IMR-90 (cell line): Measurements from ENCODE around the gene FOXF1. TPM values are rescaled to one million over a fixed set of nuclear protein-coding genes. Genes with fewer than 3 reads are reported as not detected.
A peak's percentile ranks its signal among the peaks of the same experiment; 100 is the strongest.

Experiments
- ATAC-seq: fragments of 200-7000 bp; cut with Tn5 transposase; 2 replicates; pipeline ENCODE4 v1.9.1; 2020; ENCODE audit warnings: low read depth, mild to moderate bottlenecking, moderate library complexity
- BruUV-seq: library from RNA; stranded (reverse); fragments of 400-500 nt; replicated peaks from 2 replicates; lab custom pipeline; 2021; lab: Mats Ljungman, UMichigan
- CTCF ChIA-PET: fragments of 300-600 bp; formaldehyde crosslinking; extraction: SDS; loops from one replicate; lab custom pipeline; 2021; ENCODE audit warnings: antibody characterized with exemption; lab: Yijun Ruan, JAX
- POLR2A ChIA-PET: fragments of 300-600 bp; sonication (Branson Sonifier 250); formaldehyde crosslinking; loops from one replicate; lab custom pipeline; 2022; ENCODE audit warnings: antibody characterized with exemption; ENCODE audit not compliant: unreplicated experiment; lab: Charles Lee
- DNase-seq: peaks from one replicate; pipeline ENCODE4 v3.0.0; 2013
- H2AFZ ChIP-seq: replicated peaks from 2 replicates; pipeline ENCODE3; 2013; ENCODE audit warnings: low read length, mild to moderate bottlenecking; ENCODE audit not compliant: poor library complexity
- H2AK5ac ChIP-seq: 2 replicates; pipeline ENCODE4 v1.6.1; 2013; ENCODE audit warnings: low read depth, low read length, inconsistent platforms
- H2AK9ac ChIP-seq: replicated peaks from 2 replicates; pipeline ENCODE3; 2013; ENCODE audit warnings: mild to moderate bottlenecking, low read depth, low read length, moderate library complexity; ENCODE audit not compliant: poor library complexity
- H2BK120ac ChIP-seq: 2 replicates; pipeline ENCODE4 v1.6.1; 2013; ENCODE audit warnings: low read depth, low read length, inconsistent platforms
- H2BK15ac ChIP-seq: 3 replicates; pipeline ENCODE4 v1.6.1; 2013; ENCODE audit warnings: low read depth, low read length, inconsistent platforms
- H2BK20ac ChIP-seq: 2 replicates; pipeline ENCODE4 v1.6.1; 2013; ENCODE audit warnings: low read depth, mild to moderate bottlenecking, inconsistent platforms, low read length, moderate library complexity
- H2BK5ac ChIP-seq: 2 replicates; pipeline ENCODE4 v1.6.1; 2013; ENCODE audit warnings: mild to moderate bottlenecking, low read depth, low read length, inconsistent platforms; ENCODE audit not compliant: poor library complexity, severe bottlenecking
- H3K14ac ChIP-seq: replicated peaks from 2 replicates; pipeline ENCODE4 v1.6.1; 2013; ENCODE audit warnings: low read depth, low read length, inconsistent platforms
- H3K18ac ChIP-seq: 2 replicates; pipeline ENCODE4 v1.6.1; 2013; ENCODE audit warnings: low read depth, low read length, control low read depth
- H3K23ac ChIP-seq: 2 replicates; pipeline ENCODE4 v1.6.1; 2013; ENCODE audit warnings: low read depth, low read length, inconsistent platforms
- H3K27ac ChIP-seq: 2 replicates; pipeline ENCODE4 v1.5.1; 2013; ENCODE audit warnings: mild to moderate bottlenecking, control low read depth, low read length; ENCODE audit not compliant: insufficient read depth
- H3K27me3 ChIP-seq: 2 replicates; pipeline ENCODE4 v1.6.1; 2013; ENCODE audit warnings: low read length; ENCODE audit not compliant: control insufficient read depth, insufficient read depth
- H3K36me3 ChIP-seq: 2 replicates; pipeline ENCODE4 v1.6.1; 2013; ENCODE audit warnings: low read length, mixed read lengths; ENCODE audit not compliant: control insufficient read depth, insufficient read depth
- H3K4ac ChIP-seq: 2 replicates; pipeline ENCODE4 v1.6.1; 2013; ENCODE audit warnings: low read depth, low read length, inconsistent platforms
- H3K4me1 ChIP-seq: 2 replicates; pipeline ENCODE4 v1.6.1; 2013; ENCODE audit warnings: low read length, mixed read lengths; ENCODE audit not compliant: control insufficient read depth, insufficient read depth
- H3K4me2 ChIP-seq: 2 replicates; pipeline ENCODE4 v1.6.1; 2013; ENCODE audit warnings: low read depth, mild to moderate bottlenecking, control low read depth, low read length, moderate library complexity
- H3K4me3 ChIP-seq: 2 replicates; pipeline ENCODE4 v1.5.1; 2013; ENCODE audit warnings: low read depth, mild to moderate bottlenecking, control low read depth, low read length, moderate library complexity; ENCODE audit not compliant: insufficient read depth
- H3K56ac ChIP-seq: 2 replicates; pipeline ENCODE4 v1.6.1; 2013; ENCODE audit warnings: low read length, inconsistent platforms; ENCODE audit not compliant: insufficient read depth; ENCODE audit errors: extremely low read depth
- H3K79me1 ChIP-seq, 2 experiments: 2 replicates each; pipeline ENCODE4 v1.6.1; 2013; ENCODE audit warnings: low read length in 2 of 2, inconsistent platforms in 1 of 2, low read depth in 1 of 2
- H3K9ac ChIP-seq: 2 replicates; pipeline ENCODE4 v1.6.1; 2013; ENCODE audit warnings: low read depth, low read length, control low read depth
- H3K9me1 ChIP-seq: 2 replicates; pipeline ENCODE4 v1.6.1; 2013; ENCODE audit warnings: low read length, inconsistent platforms; ENCODE audit not compliant: insufficient read depth
- H3K9me3 ChIP-seq: 2 replicates; pipeline ENCODE4 v1.6.1; 2013; ENCODE audit warnings: low read length; ENCODE audit not compliant: control insufficient read depth, insufficient read depth
- H4K20me1 ChIP-seq: 2 replicates; pipeline ENCODE4 v1.6.1; 2013; ENCODE audit warnings: low read length, inconsistent platforms; ENCODE audit not compliant: insufficient read depth
- H4K5ac ChIP-seq: 2 replicates; pipeline ENCODE4 v1.6.1; 2013; ENCODE audit warnings: mild to moderate bottlenecking, low read depth, low read length, control low read depth
- H4K8ac ChIP-seq, 2 experiments: 2 replicates each; pipeline ENCODE4 v1.6.1; 2013; ENCODE audit warnings: low read depth in 2 of 2, low read length in 2 of 2, control low read depth in 1 of 2, inconsistent platforms in 1 of 2
- H4K91ac ChIP-seq: 2 replicates; pipeline ENCODE4 v1.6.1; 2013; ENCODE audit warnings: low read depth, low read length, inconsistent platforms; ENCODE audit not compliant: insufficient read depth
- CHD1 ChIP-seq: IDR thresholded peaks from 2 replicates; pipeline ENCODE4 v1.6.1; 2012; ENCODE audit warnings: low read depth, low read length, improper control_type of control experiment
- POLR2A ChIP-seq: IDR thresholded peaks from 2 replicates; pipeline ENCODE4 v1.6.1; 2012; ENCODE audit warnings: mild to moderate bottlenecking, low read depth, low read length
- WGBS, 2 experiments: methylation state at CpG; one replicate each; pipeline versions ENCODE4 v1.1.5 to v1.1.7; 2013; ENCODE audit warnings: missing lambda C conversion rate in 2 of 2; ENCODE audit not compliant: insufficient read length in 1 of 2; ENCODE audit errors: extremely low coverage in 2 of 2; 5-methylcytosine and 5-hydroxymethylcytosine counted together
- dilution Hi-C: fragments of 300-500 bp; cut with HindIII; formaldehyde crosslinking; loops from one replicate; pipeline ENCODE4 v1.14.3; 2018; ENCODE audit warnings: low sequenced_read_pairs; ENCODE audit not compliant: unreplicated experiment
- in situ Hi-C: fragments of 300-500 bp; cut with MboI; formaldehyde crosslinking; loops from 3 replicates; pipeline ENCODE4 v1.14.3; 2019; ENCODE audit warnings: low sequenced_read_pairs, inconsistent platforms, mixed read lengths
- intact Hi-C: fragments of 100-400 bp; cut with micrococcal nuclease; formaldehyde crosslinking; loops from 2 replicates; pipeline ENCODE4 v1.10.0; 2022
- polyA plus RNA-seq, 3 experiments: library from polyadenylated mRNA; depleted of rRNA; stranded (reverse); fragments of >200 nt; gene quantifications; 2 replicates each; pipeline ENCODE4 v1.2.3, GENCODE V29; 2012; ENCODE audit warnings: low replicate concordance in 1 of 3
- total RNA-seq: library from RNA; depleted of rRNA; stranded (reverse); fragments of >200 nt; gene quantifications from 2 replicates; pipeline ENCODE4 v1.2.3, GENCODE V29; 2012

The FOXF1 gene
- total and polyA plus RNA-seq, 2 of the 4 experiments (the other 2 are of a cell fraction): 2.7 to 33.0 TPM

- Histone ChIP-seq H3K4me3 (peak overlapping the region; percentile 99), H3K9me3 (no peaks in the 10 kb centered on the region), H2BK5ac (peak overlapping the region; percentile 97), H3K27me3 (no peaks in the 10 kb centered on the region), H3K79me1 (peaks cover 0 to 34% of the 10 kb centered on the region in 2 experiments; a peak in 2 of 4 replicates), H3K9ac (peak overlapping the region; percentile 100), H2BK120ac (peak overlapping the region; percentile 11), H4K5ac (no peak overlapping the region), H4K20me1 (peaks cover 68% of the 10 kb centered on the region), H3K4me1 (peaks cover 14% of the 10 kb centered on the region), H3K23ac (peak overlapping the region; percentile 80), H3K36me3 (peaks cover 67% of the 10 kb centered on the region), H3K27ac (peak overlapping the region; percentile 98), H2BK20ac (no peak overlapping the region), H3K18ac (peak overlapping the region; percentile 95), H3K14ac (peak overlapping the region; percentile 94), H4K8ac (peak overlapping the region; percentile 83 to 91; a peak in 3 of 4 replicates), H3K4me2 (peak overlapping the region; percentile 61), H2AK9ac (no peak overlapping the region), H3K4ac (peak overlapping the region; percentile 97), H2AK5ac (no peak overlapping the region), H3K56ac (peak overlapping the region; percentile 99), H2AFZ (peak overlapping the region; percentile 12), H3K9me1 (peaks cover 5% of the 10 kb centered on the region), H2BK15ac (no peak overlapping the region), H4K91ac (peak overlapping the region; percentile 71)
- POLR2A ChIA-PET: no interaction called here
- 5% methylated on average over 10 of the region's 29 CpGs; no CpG with 5 or more reads in 1 of the 2 experiments for WGBS, 2 experiments
- dilution Hi-C loops (no loop called here), in situ Hi-C loops (loop anchor here (5.0 kb wide), 2 partner anchors 443 to 693 kb away; no protein-coding TSS in a partner anchor), intact Hi-C loops (no loop called here)
- TF ChIP-seq POLR2A (peak; percentile 17), CHD1 (no peak)
- DNase-seq (peak; percentile 28), ATAC-seq (no peak)
- CTCF ChIA-PET: no interaction called here
- BruUV-seq: no TSS peak
Measured at GRCh38 chr16:86515413-86515776, 5.1 kb downstream of the FOXF1 start.
